Stomach (tissue), 9 donors: ENCODE data around the gene ILK. TPM values are rescaled to one million over a fixed set of nuclear protein-coding genes. Genes with fewer than 3 reads are reported as not detected.

Experiments used
- DNase-seq, 2 donors: peaks; one replicate each; pipeline versions ENCODE4 v3.0.0 to v3.0.0-alpha.2; 2013 to 2019
- H3K27ac ChIP-seq, 5 donors: fragments of 200-600 bp in 4 of 5; sonication (generic) in 4 of 5; one replicate each; pipeline ENCODE4 v1.5.1; 2013 to 2019; ENCODE audit warnings: mild to moderate bottlenecking in 1 of 5, moderate library complexity in 1 of 5
- H3K27me3 ChIP-seq, 3 donors: fragments of 200-600 bp; sonication (generic); one replicate each; pipeline ENCODE4 v1.5.1; 2017 to 2019; ENCODE audit warnings: mixed run types in 1 of 3
- H3K36me3 ChIP-seq, 4 donors: fragments of 200-600 bp; sonication (generic); 1 replicate in 3 of 4; 2 replicates in 1 of 4; pipeline ENCODE4 v1.5.1; 2016 to 2019
- H3K4me1 ChIP-seq, 4 donors: fragments of 200-600 bp; sonication (generic); one replicate each; pipeline ENCODE4 v1.5.1; 2016 to 2019
- H3K4me3 ChIP-seq, 4 donors: fragments of 200-600 bp; sonication (generic) in 3 of 4; one replicate each; pipeline ENCODE4 v1.5.1; 2016 to 2019; ENCODE audit warnings: mild to moderate bottlenecking in 1 of 4
- H3K9me3 ChIP-seq, 4 donors: fragments of 200-600 bp; sonication (generic); one replicate each; pipeline ENCODE4 v1.5.1; 2016 to 2019
- EP300 ChIP-seq: sonication (generic); formaldehyde crosslinking; IDR thresholded peaks from one replicate; pipeline ENCODE4 v1.6.1; 2017; ENCODE audit warnings: antibody characterized with exemption
- POLR2A ChIP-seq, 4 donors: fragments of 450-650 bp; IDR thresholded peaks; one replicate each; pipeline ENCODE4 v1.6.1; 2016; ENCODE audit warnings: antibody characterized with exemption in 4 of 4, control low read depth in 2 of 4, mild to moderate bottlenecking in 1 of 4, moderate library complexity in 1 of 4
- POLR2AphosphoS5 ChIP-seq, 3 donors: sonication (generic); formaldehyde crosslinking; IDR thresholded peaks; one replicate each; pipeline ENCODE4 v1.6.1; 2016; ENCODE audit warnings: antibody characterized with exemption in 3 of 3
- WGBS, 5 donors: extraction: QIAGEN DNeasy Blood & Tissue Kit in 3 of 5; methylation state at CpG; one replicate each; pipeline versions ENCODE4 v1.1.5 to v1.1.7; 2013 to 2018; 5-methylcytosine and 5-hydroxymethylcytosine counted together
- intact Hi-C: fragments of 100-400 bp; cut with DNase I; formaldehyde crosslinking; loops from one replicate; pipeline ENCODE4 v1.15.1; 2023; ENCODE audit warnings: low total_unique reads
- polyA plus RNA-seq, 3 donors: library from polyadenylated mRNA; stranded (reverse); fragments of 200-250 nt; gene quantifications; one replicate each; pipeline ENCODE4 v1.2.3, GENCODE V29; 2013
- total RNA-seq, 5 donors: library from RNA; depleted of rRNA; stranded (reverse); fragments of >200 nt; gene quantifications; one replicate each; pipeline versions ENCODE4 v1.1.0 to v1.2.3, GENCODE V29; 2014 to 2016
- TF ChIP-seq, protein P1 (sequence below), 7 experiments: fragments of 450-650 bp in 4 of 7; fragments of 200-600 bp in 3 of 7; sonication (generic) in 3 of 7; IDR thresholded peaks; one replicate each; pipeline ENCODE4 v1.5.1; 2016 to 2019; ENCODE audit warnings: antibody characterized with exemption in 7 of 7, control low read depth in 2 of 7, mild to moderate bottlenecking in 1 of 7
- donor health status: healthy with polysubstance abuse.
- donor health status: Bipolar disorder and iron deficiency.
- donor health status: healthy.

ILK gene
- total and polyA plus RNA-seq, 8 donors: 60.0 to 308 (median 124) TPM

GRCh38 chr11:6566704-6567370 is 36.7 kb upstream of the ILK start:
- Histone ChIP-seq H3K27ac (no peak overlapping the region), H3K36me3 (peaks cover 0 to 17% (median 8%) of the 10 kb centered on the region in 4 donors), H3K9me3 (no peaks in the 10 kb centered on the region), H3K4me1 (peaks cover 0 to 25% (median 6%) of the 10 kb centered on the region in 4 donors), H3K27me3 (no peaks in the 10 kb centered on the region), H3K4me3 (no peak overlapping the region)
- intact Hi-C loops: no loop called here
- no peak for DNase-seq
- whole genome bisulfite sequencing, 5 donors: 88 to 92% (median 91%) methylated on average over 8 to 13 of the region's 13 CpGs
- TF ChIP-seq POLR2AphosphoS5 (IDR thresholded peaks at IDR 0.05) (no peak), POLR2A (IDR thresholded peaks at IDR 0.05) (no peak), EP300 (no peak)
- TF ChIP-seq, protein P1, sequence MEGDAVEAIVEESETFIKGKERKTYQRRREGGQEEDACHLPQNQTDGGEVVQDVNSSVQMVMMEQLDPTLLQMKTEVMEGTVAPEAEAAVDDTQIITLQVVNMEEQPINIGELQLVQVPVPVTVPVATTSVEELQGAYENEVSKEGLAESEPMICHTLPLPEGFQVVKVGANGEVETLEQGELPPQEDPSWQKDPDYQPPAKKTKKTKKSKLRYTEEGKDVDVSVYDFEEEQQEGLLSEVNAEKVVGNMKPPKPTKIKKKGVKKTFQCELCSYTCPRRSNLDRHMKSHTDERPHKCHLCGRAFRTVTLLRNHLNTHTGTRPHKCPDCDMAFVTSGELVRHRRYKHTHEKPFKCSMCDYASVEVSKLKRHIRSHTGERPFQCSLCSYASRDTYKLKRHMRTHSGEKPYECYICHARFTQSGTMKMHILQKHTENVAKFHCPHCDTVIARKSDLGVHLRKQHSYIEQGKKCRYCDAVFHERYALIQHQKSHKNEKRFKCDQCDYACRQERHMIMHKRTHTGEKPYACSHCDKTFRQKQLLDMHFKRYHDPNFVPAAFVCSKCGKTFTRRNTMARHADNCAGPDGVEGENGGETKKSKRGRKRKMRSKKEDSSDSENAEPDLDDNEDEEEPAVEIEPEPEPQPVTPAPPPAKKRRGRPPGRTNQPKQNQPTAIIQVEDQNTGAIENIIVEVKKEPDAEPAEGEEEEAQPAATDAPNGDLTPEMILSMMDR (IDR thresholded peaks at IDR 0.05): no peak

GRCh38 chr11:6567371-6567745 is 36.2 kb upstream of the ILK start:
- TF ChIP-seq EP300 (no peak), POLR2AphosphoS5 (IDR thresholded peaks at IDR 0.05) (no peak), POLR2A (IDR thresholded peaks at IDR 0.05) (no peak)
- TF ChIP-seq, protein P1 (IDR thresholded peaks at IDR 0.05): no peak
- no peak overlapping the region for H3K27ac ChIP-seq
- peaks cover 0 to 17% (median 8%) of the 10 kb centered on the region in 4 donors for H3K36me3 ChIP-seq
- no peak overlapping the region for H3K4me3 ChIP-seq
- intact Hi-C loops: no loop called here
- H3K4me1 ChIP-seq: peaks cover 0 to 30% (median 6%) of the 10 kb centered on the region in 4 donors
- no peak for DNase-seq
- H3K9me3 ChIP-seq: no peaks in the 10 kb centered on the region
- no peaks in the 10 kb centered on the region for H3K27me3 ChIP-seq
- 86 to 97% (median 95%) methylated on average over 1 to 7 of the region's 7 CpGs for WGBS, 5 donors

DNA sequence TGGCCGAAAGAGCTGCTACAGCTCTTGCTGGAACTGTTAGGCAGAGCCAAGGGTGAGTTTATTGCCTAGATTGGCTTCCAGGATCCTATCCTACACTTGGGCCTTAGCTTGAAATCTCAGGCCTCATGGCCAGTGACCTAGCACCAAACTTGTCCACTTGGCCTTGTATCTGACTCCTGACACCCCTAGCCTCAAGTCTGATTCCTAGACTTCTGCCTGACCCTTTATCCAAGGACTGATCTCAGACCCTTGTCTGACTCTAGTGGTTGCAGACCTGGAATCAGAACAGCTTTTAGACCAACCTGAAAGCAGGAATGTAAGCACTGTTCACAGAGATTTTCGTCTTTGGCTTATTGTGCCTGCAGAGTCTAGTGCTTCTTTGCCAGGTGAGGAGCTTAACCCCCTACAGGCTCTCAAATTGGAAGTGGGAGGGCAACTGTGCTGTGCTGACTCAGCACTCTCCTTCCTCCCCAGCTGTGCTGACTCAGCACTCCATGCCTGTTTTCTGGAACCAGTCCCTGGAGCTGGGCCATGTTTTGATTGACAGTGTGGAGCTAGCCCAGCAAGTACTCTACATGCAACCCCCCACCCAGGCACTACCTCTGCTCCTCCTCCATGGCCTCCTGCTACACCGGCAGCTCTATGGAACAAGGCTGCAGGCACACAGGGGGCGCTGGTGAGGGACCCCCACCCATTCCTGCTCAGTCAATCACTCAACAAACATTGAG is 35.2 kb upstream of the ILK start:
- 37 to 70% (median 65%) methylated on average over 3 to 4 of the region's 4 CpGs for WGBS, 5 donors
- Histone ChIP-seq H3K27ac (no peak overlapping the region), H3K4me3 (no peak overlapping the region), H3K9me3 (no peaks in the 10 kb centered on the region), H3K27me3 (no peaks in the 10 kb centered on the region), H3K36me3 (peaks cover 0 to 19% (median 4%) of the 10 kb centered on the region in 4 donors), H3K4me1 (peaks cover 0 to 33% (median 6%) of the 10 kb centered on the region in 4 donors)
- intact Hi-C loops: no loop called here
- DNase-seq: peak; percentile 66 to 82
- TF ChIP-seq, protein P1 (IDR thresholded peaks at IDR 0.05): no peak
- TF ChIP-seq POLR2A (IDR thresholded peaks at IDR 0.05) (no peak), POLR2AphosphoS5 (IDR thresholded peaks at IDR 0.05) (no peak), EP300 (no peak)

DNA sequence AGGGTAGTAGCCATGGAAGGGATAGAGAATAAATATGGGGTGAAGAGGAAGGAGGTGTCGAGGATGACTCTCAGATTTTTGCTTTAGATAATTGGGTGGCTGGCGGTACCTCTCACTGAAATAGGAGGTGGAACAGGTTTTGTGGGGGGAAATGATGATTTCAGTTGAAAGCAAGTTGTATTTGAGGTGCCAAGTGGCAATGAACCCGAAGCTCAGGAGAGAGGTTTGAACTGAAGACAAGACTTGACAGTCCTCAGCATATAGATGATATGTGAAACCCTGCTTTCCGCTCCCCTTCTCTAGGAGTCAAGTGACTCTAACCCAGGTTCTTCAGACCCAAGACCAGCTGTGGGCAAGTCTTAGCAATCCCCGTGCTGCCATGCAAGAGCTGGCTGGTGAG is 33.9 kb upstream of the ILK start:
- Histone ChIP-seq H3K4me1 (peaks cover 0 to 33% (median 6%) of the 10 kb centered on the region in 4 donors), H3K27me3 (no peaks in the 10 kb centered on the region), H3K9me3 (no peaks in the 10 kb centered on the region), H3K27ac (no peak overlapping the region), H3K4me3 (no peak overlapping the region), H3K36me3 (peaks cover 0 to 19% (median 0%) of the 10 kb centered on the region in 4 donors)
- no peak for DNase-seq
- 88 to 94% (median 91%) methylated on average over 5 of the region's 5 CpGs for WGBS, 5 donors
- TF ChIP-seq POLR2A (IDR thresholded peaks at IDR 0.05) (no peak), POLR2AphosphoS5 (IDR thresholded peaks at IDR 0.05) (no peak), EP300 (no peak)
- TF ChIP-seq, protein P1 (IDR thresholded peaks at IDR 0.05): no peak
- intact Hi-C loops: no loop called here
